Stomach smooth muscle (tissue), 2 donors: ENCODE results near the gene MBNL2.

Source experiments
- H3K27ac ChIP-seq: one replicate; pipeline ENCODE4 v1.7.0; 2013; ENCODE audit warnings: mild to moderate bottlenecking, low read length, inconsistent platforms
- H3K27me3 ChIP-seq, 2 donors: one replicate each; pipeline ENCODE4 v1.7.0; 2013; ENCODE audit warnings: low read length in 2 of 2; ENCODE audit not compliant: insufficient read depth in 2 of 2, control insufficient read depth in 1 of 2
- H3K36me3 ChIP-seq, 2 donors: one replicate each; pipeline ENCODE4 v1.7.0; 2013; ENCODE audit warnings: low read length in 2 of 2; ENCODE audit not compliant: control insufficient read depth in 2 of 2, insufficient read depth in 2 of 2
- H3K4me1 ChIP-seq: one replicate; pipeline ENCODE4 v1.7.0; 2013; ENCODE audit warnings: low read length; ENCODE audit not compliant: control insufficient read depth, insufficient read depth
- H3K4me3 ChIP-seq, 2 donors: one replicate each; pipeline ENCODE4 v1.7.0; 2013; ENCODE audit warnings: low read length in 2 of 2
- H3K9ac ChIP-seq, 2 donors: one replicate each; pipeline ENCODE4 v1.7.0; 2013; ENCODE audit warnings: low read length in 2 of 2, mild to moderate bottlenecking in 1 of 2
- H3K9me3 ChIP-seq, 2 donors: one replicate each; pipeline ENCODE4 v1.7.0; 2013; ENCODE audit warnings: low read length in 2 of 2; ENCODE audit not compliant: control insufficient read depth in 2 of 2
- donor health status: healthy.
- donor health status: Pancreatic carcinoma.

The MBNL2 gene

GRCh38 chr13:97301382-97302095 is 79.4 kb downstream of the MBNL2 start:
- H3K27me3 ChIP-seq, result no peaks in the 10 kb centered on the region
- H3K9me3 ChIP-seq, result no peaks in the 10 kb centered on the region
- H3K27ac ChIP-seq, result no peak overlapping the region
- peaks cover 11% of the 10 kb centered on the region for H3K4me1 ChIP-seq
- H3K9ac ChIP-seq, result no peak overlapping the region
- no peaks in the 10 kb centered on the region for H3K36me3 ChIP-seq
- H3K4me3 ChIP-seq, result no peak overlapping the region

GRCh38 chr13:97302611-97303010 is 80.5 kb downstream of the MBNL2 start:
- H3K9me3 ChIP-seq, result no peaks in the 10 kb centered on the region
- H3K4me1 ChIP-seq, result peaks cover 16% of the 10 kb centered on the region
- no peak overlapping the region for H3K27ac ChIP-seq
- no peaks in the 10 kb centered on the region for H3K27me3 ChIP-seq
- no peak overlapping the region for H3K9ac ChIP-seq
- H3K36me3 ChIP-seq, result no peaks in the 10 kb centered on the region
- H3K4me3 ChIP-seq, result no peak overlapping the region

- no peaks in the 10 kb centered on the region for H3K36me3 ChIP-seq
- peak overlapping the region; percentile 8 for H3K27ac ChIP-seq
- no peak overlapping the region for H3K4me3 ChIP-seq
- H3K4me1 ChIP-seq, result peaks cover 20% of the 10 kb centered on the region
- H3K9me3 ChIP-seq, result no peaks in the 10 kb centered on the region
- H3K9ac ChIP-seq, result no peak overlapping the region
- no peaks in the 10 kb centered on the region for H3K27me3 ChIP-seq
These were observed 84.0 kb downstream of the MBNL2 start for GRCh38 chr13:97306106-97306505.

GRCh38 chr13:97306645-97307044 is 84.5 kb downstream of the MBNL2 start:
- Histone ChIP-seq H3K9ac (no peak overlapping the region), H3K4me3 (no peak overlapping the region), H3K4me1 (peaks cover 17% of the 10 kb centered on the region), H3K36me3 (no peaks in the 10 kb centered on the region), H3K9me3 (no peaks in the 10 kb centered on the region), H3K27ac (peak overlapping the region; percentile 8), H3K27me3 (no peaks in the 10 kb centered on the region)

GRCh38 chr13:97307118-97307881 is 85.2 kb downstream of the MBNL2 start:
- H3K9ac ChIP-seq, result no peak overlapping the region
- H3K4me3 ChIP-seq, result no peak overlapping the region
- H3K36me3 ChIP-seq, result no peaks in the 10 kb centered on the region
- H3K27ac ChIP-seq, result no peak overlapping the region
- no peaks in the 10 kb centered on the region for H3K9me3 ChIP-seq
- H3K27me3 ChIP-seq, result no peaks in the 10 kb centered on the region
- peaks cover 17% of the 10 kb centered on the region for H3K4me1 ChIP-seq

- no peak overlapping the region for H3K27ac ChIP-seq
- H3K4me1 ChIP-seq, result peaks cover 17% of the 10 kb centered on the region
These were observed 85.9 kb downstream of the MBNL2 start for GRCh38 chr13:97307882-97308624.

GRCh38 chr13:97308735-97309429 is 86.7 kb downstream of the MBNL2 start:
- Histone ChIP-seq H3K9ac (no peak overlapping the region), H3K4me1 (peaks cover 20% of the 10 kb centered on the region), H3K36me3 (no peaks in the 10 kb centered on the region), H3K9me3 (no peaks in the 10 kb centered on the region), H3K27ac (no peak overlapping the region), H3K4me3 (no peak overlapping the region), H3K27me3 (no peaks in the 10 kb centered on the region)

More at GRCh38 chr13:97307882-97308624, 85.9 kb downstream of the MBNL2 start:
- H3K36me3 ChIP-seq, result no peaks in the 10 kb centered on the region
- no peak overlapping the region for H3K9ac ChIP-seq
- H3K4me3 ChIP-seq, result no peak overlapping the region
- H3K27me3 ChIP-seq, result no peaks in the 10 kb centered on the region
- H3K9me3 ChIP-seq, result no peaks in the 10 kb centered on the region

GRCh38 chr13:97310809-97311436 is 88.8 kb downstream of the MBNL2 start:
- Histone ChIP-seq H3K36me3 (peaks cover 0 to 2% of the 10 kb centered on the region in 2 donors), H3K27me3 (no peaks in the 10 kb centered on the region), H3K27ac (no peak overlapping the region), H3K4me3 (no peak overlapping the region), H3K9me3 (no peaks in the 10 kb centered on the region), H3K4me1 (peaks cover 31% of the 10 kb centered on the region), H3K9ac (no peak overlapping the region)

- peaks cover 0 to 2% of the 10 kb centered on the region in 2 donors for H3K36me3 ChIP-seq
- H3K27me3 ChIP-seq, result no peaks in the 10 kb centered on the region
- no peak overlapping the region for H3K4me3 ChIP-seq
- no peak overlapping the region for H3K27ac ChIP-seq
- peaks cover 31% of the 10 kb centered on the region for H3K4me1 ChIP-seq
- no peak overlapping the region for H3K9ac ChIP-seq
- H3K9me3 ChIP-seq, result no peaks in the 10 kb centered on the region
These were observed 89.8 kb downstream of the MBNL2 start for GRCh38 chr13:97311956-97312355.
